CD4-positive, CD25-positive, alpha-beta regulatory T cell (primary cell): Measurements from ENCODE around the gene CHRNA1. TPM values are rescaled to one million over a fixed set of nuclear protein-coding genes. Genes with fewer than 3 reads are reported as not detected.

Experiments used
- ATAC-seq, 2 donors: fragments of 150-1000 bp; cut with Tn5 transposase; one replicate each; pipeline ENCODE4 v1.10.0; 2021; ENCODE audit warnings: low read depth in 2 of 2, moderate number of reproducible peaks in 2 of 2, moderate library complexity in 1 of 2
- DNase-seq, 3 donors: peaks; one replicate each; pipeline versions ENCODE4 v3.0.0 to v3.0.0-alpha.2; 2012 to 2022; ENCODE audit warnings: mixed read lengths in 1 of 3
- H3K27ac ChIP-seq: one replicate; pipeline ENCODE4 v1.7.0; 2013; ENCODE audit warnings: mild to moderate bottlenecking, low read length; ENCODE audit not compliant: insufficient read depth, poor library complexity, severe bottlenecking
- H3K27me3 ChIP-seq: one replicate; pipeline ENCODE4 v1.7.0; 2013; ENCODE audit warnings: low read length; ENCODE audit not compliant: control insufficient read depth, insufficient read depth
- H3K36me3 ChIP-seq: one replicate; pipeline ENCODE4 v1.7.0; 2013; ENCODE audit warnings: mild to moderate bottlenecking, low read length, moderate library complexity; ENCODE audit not compliant: control insufficient read depth, insufficient read depth
- H3K4me1 ChIP-seq: 2 replicates; pipeline ENCODE4 v1.7.0; 2013; ENCODE audit warnings: mild to moderate bottlenecking, low read length; ENCODE audit not compliant: insufficient read depth, control insufficient read depth, poor library complexity, severe bottlenecking
- H3K4me3 ChIP-seq: one replicate; pipeline ENCODE4 v1.7.0; 2013; ENCODE audit warnings: low read depth, mild to moderate bottlenecking, low read length, moderate library complexity
- H3K9me3 ChIP-seq, 2 experiments: 1 replicate in 1 of 2; 2 replicates in 1 of 2; pipeline ENCODE4 v1.7.0; 2013; ENCODE audit warnings: low read length in 2 of 2, mild to moderate bottlenecking in 1 of 2, moderate library complexity in 1 of 2; ENCODE audit not compliant: control insufficient read depth in 2 of 2
- H3K27ac Mint-ChIP-seq, 3 donors: one replicate each; pipeline ENCODE4 v1.8.0; 2020 to 2022; ENCODE audit warnings: mild to moderate bottlenecking in 3 of 3, mixed read lengths in 3 of 3, moderate library complexity in 2 of 3
- H3K27me3 Mint-ChIP-seq: one replicate; pipeline ENCODE4 v1.8.0; 2022; ENCODE audit warnings: mild to moderate bottlenecking, mixed read lengths
- H3K36me3 Mint-ChIP-seq: one replicate; pipeline ENCODE4 v1.8.0; 2020; ENCODE audit warnings: mixed read lengths
- H3K4me1 Mint-ChIP-seq, 4 donors: one replicate each; pipeline ENCODE4 v1.8.0; 2020 to 2022; ENCODE audit warnings: mixed read lengths in 4 of 4, mild to moderate bottlenecking in 1 of 4
- H3K4me3 Mint-ChIP-seq, 4 donors: one replicate each; pipeline ENCODE4 v1.8.0; 2020 to 2022; ENCODE audit warnings: mild to moderate bottlenecking in 4 of 4, mixed read lengths in 4 of 4, moderate library complexity in 3 of 4
- H3K9me3 Mint-ChIP-seq, 7 donors: one replicate each; pipeline ENCODE4 v1.8.0; 2020 to 2022; ENCODE audit warnings: mixed read lengths in 7 of 7, mild to moderate bottlenecking in 3 of 7, moderate library complexity in 2 of 7
- polyA plus RNA-seq, 4 donors: library from polyadenylated mRNA; unstranded; fragments of 300-500 nt; fragmentation: Illumina TruSeq; gene quantifications; one replicate each; pipeline ENCODE4 v1.2.3, GENCODE V29; 2021
- total RNA-seq: library from RNA; stranded (reverse); gene quantifications from one replicate; pipeline ENCODE4 v1.2.3, GENCODE V29; 2022

CHRNA1 gene
- total and polyA plus RNA-seq, 5 donors from 2014 or later = 0.25 to 0.68 (median 0.48) TPM; not detected in 1

GRCh38 chr2:174768557-174768956, 4.3 kb upstream of the CHRNA1 start:
- H3K27me3 Mint-ChIP-seq = peaks cover 27% of the 10 kb centered on the region
- H3K9me3 ChIP-seq = no peaks in the 10 kb centered on the region
- H3K4me3 Mint-ChIP-seq = no peak overlapping the region
- peaks cover 0 to 6% (median 1%) of the 10 kb centered on the region in 4 donors for H3K4me1 Mint-ChIP-seq
- H3K4me1 ChIP-seq = no peaks in the 10 kb centered on the region
- H3K27me3 ChIP-seq = peaks cover 4% of the 10 kb centered on the region
- H3K27ac ChIP-seq = no peak overlapping the region
- no peak overlapping the region for H3K27ac Mint-ChIP-seq
- DNase-seq (no peak), ATAC-seq (no peak)
- H3K9me3 Mint-ChIP-seq = peaks cover 0 to 4% (median 0%) of the 10 kb centered on the region in 7 donors
- H3K4me3 ChIP-seq = no peak overlapping the region
- no peaks in the 10 kb centered on the region for H3K36me3 ChIP-seq
- H3K36me3 Mint-ChIP-seq = no peaks in the 10 kb centered on the region

GRCh38 chr2:174766271-174766670, 2.0 kb upstream of the CHRNA1 start:
- no peaks in the 10 kb centered on the region for H3K36me3 ChIP-seq
- Mint-ChIP-seq H3K27ac (no peak overlapping the region), H3K4me3 (no peak overlapping the region), H3K4me1 (peaks cover 0 to 3% (median 1%) of the 10 kb centered on the region in 4 donors), H3K27me3 (peaks cover 34% of the 10 kb centered on the region), H3K9me3 (peaks cover 0 to 4% (median 0%) of the 10 kb centered on the region in 7 donors), H3K36me3 (no peaks in the 10 kb centered on the region)
- no peak for ATAC-seq
- no peak for DNase-seq
- no peak overlapping the region for H3K4me3 ChIP-seq
- no peak overlapping the region for H3K27ac ChIP-seq
- no peaks in the 10 kb centered on the region for H3K4me1 ChIP-seq
- peaks cover 4% of the 10 kb centered on the region for H3K27me3 ChIP-seq
- no peaks in the 10 kb centered on the region for H3K9me3 ChIP-seq

GRCh38 chr2:174765576-174765975, 1.3 kb upstream of the CHRNA1 start:
- no peak for DNase-seq
- Histone ChIP-seq H3K4me1 (no peaks in the 10 kb centered on the region), H3K27me3 (peaks cover 4% of the 10 kb centered on the region), H3K9me3 (no peaks in the 10 kb centered on the region), H3K36me3 (no peaks in the 10 kb centered on the region), H3K27ac (no peak overlapping the region), H3K4me3 (no peak overlapping the region)
- no peaks in the 10 kb centered on the region for H3K36me3 Mint-ChIP-seq
- peaks cover 0 to 3% (median 1%) of the 10 kb centered on the region in 4 donors for H3K4me1 Mint-ChIP-seq
- H3K27me3 Mint-ChIP-seq = peaks cover 39% of the 10 kb centered on the region
- H3K4me3 Mint-ChIP-seq = no peak overlapping the region
- peaks cover 0 to 4% (median 0%) of the 10 kb centered on the region in 7 donors for H3K9me3 Mint-ChIP-seq
- no peak overlapping the region for H3K27ac Mint-ChIP-seq
- no peak for ATAC-seq

GRCh38 chr2:174763780-174764179, 492 bp downstream of the CHRNA1 start:
- no peaks in the 10 kb centered on the region for H3K36me3 ChIP-seq
- Mint-ChIP-seq H3K9me3 (peaks cover 0 to 3% (median 0%) of the 10 kb centered on the region in 7 donors), H3K36me3 (no peaks in the 10 kb centered on the region), H3K4me1 (peaks cover 0 to 3% (median 1%) of the 10 kb centered on the region in 4 donors), H3K27me3 (peaks cover 46% of the 10 kb centered on the region), H3K27ac (no peak overlapping the region), H3K4me3 (no peak overlapping the region)
- H3K4me3 ChIP-seq = no peak overlapping the region
- no peaks in the 10 kb centered on the region for H3K9me3 ChIP-seq
- H3K4me1 ChIP-seq = no peaks in the 10 kb centered on the region
- DNase-seq (no peak), ATAC-seq (no peak)
- peaks cover 4% of the 10 kb centered on the region for H3K27me3 ChIP-seq
- H3K27ac ChIP-seq = no peak overlapping the region

GRCh38 chr2:174762464-174762863, 1.8 kb downstream of the CHRNA1 start:
- H3K27ac Mint-ChIP-seq = no peak overlapping the region
- Histone ChIP-seq H3K9me3 (no peaks in the 10 kb centered on the region), H3K4me3 (no peak overlapping the region), H3K36me3 (no peaks in the 10 kb centered on the region), H3K4me1 (no peaks in the 10 kb centered on the region), H3K27ac (no peak overlapping the region), H3K27me3 (peaks cover 4% of the 10 kb centered on the region)
- H3K4me1 Mint-ChIP-seq = peaks cover 0 to 3% (median 1%) of the 10 kb centered on the region in 4 donors
- H3K4me3 Mint-ChIP-seq = peak overlapping the region in 1 of 4 donors; percentile 44
- H3K27me3 Mint-ChIP-seq = peaks cover 49% of the 10 kb centered on the region
- ATAC-seq = no peak
- peaks cover 0 to 2% (median 0%) of the 10 kb centered on the region in 7 donors for H3K9me3 Mint-ChIP-seq
- DNase-seq = no peak
- H3K36me3 Mint-ChIP-seq = no peaks in the 10 kb centered on the region

- Mint-ChIP-seq H3K4me1 (peaks cover 0 to 3% (median 1%) of the 10 kb centered on the region in 4 donors), H3K36me3 (no peaks in the 10 kb centered on the region), H3K27ac (no peak overlapping the region), H3K4me3 (no peak overlapping the region), H3K27me3 (peaks cover 47% of the 10 kb centered on the region), H3K9me3 (peaks cover 0 to 2% (median 0%) of the 10 kb centered on the region in 7 donors)
- peaks cover 4% of the 10 kb centered on the region for H3K27me3 ChIP-seq
- no peak for DNase-seq
- no peaks in the 10 kb centered on the region for H3K4me1 ChIP-seq
- no peak overlapping the region for H3K27ac ChIP-seq
- no peak for ATAC-seq
- no peak overlapping the region for H3K4me3 ChIP-seq
- H3K9me3 ChIP-seq = no peaks in the 10 kb centered on the region
- no peaks in the 10 kb centered on the region for H3K36me3 ChIP-seq
Observed at GRCh38 chr2:174761837-174762236, 2.4 kb downstream of the CHRNA1 start.

GRCh38 chr2:174760845-174761473, 3.3 kb downstream of the CHRNA1 start:
- peaks cover 0 to 3% (median 1%) of the 10 kb centered on the region in 4 donors for H3K4me1 Mint-ChIP-seq
- Histone ChIP-seq H3K27ac (no peak overlapping the region), H3K27me3 (peaks cover 3% of the 10 kb centered on the region), H3K36me3 (no peaks in the 10 kb centered on the region), H3K4me1 (no peaks in the 10 kb centered on the region), H3K9me3 (no peaks in the 10 kb centered on the region), H3K4me3 (no peak overlapping the region)
- H3K27me3 Mint-ChIP-seq = peaks cover 49% of the 10 kb centered on the region
- no peak for ATAC-seq
- H3K27ac Mint-ChIP-seq = no peak overlapping the region
- H3K36me3 Mint-ChIP-seq = no peaks in the 10 kb centered on the region
- H3K4me3 Mint-ChIP-seq = no peak overlapping the region
- DNase-seq = no peak
- peaks cover 0 to 2% (median 0%) of the 10 kb centered on the region in 7 donors for H3K9me3 Mint-ChIP-seq
